DOHH2 (cell line): Measurements from ENCODE around the gene RASA2.

Experiments used
- H3F3A ChIP-seq: fragments of 200-600 bp; sonication (generic), shearing (Covaris generic); 2 replicates; pipeline ENCODE4 v1.6.0; 2016; ENCODE audit warnings: antibody characterized with exemption, mild to moderate bottlenecking; ENCODE audit not compliant: control insufficient read depth, insufficient read depth
- H3K27ac ChIP-seq: fragments of 200-600 bp; sonication (generic); 2 replicates; pipeline ENCODE4 v1.5.1; 2014; ENCODE audit warnings: low read depth, mild to moderate bottlenecking, low read length, moderate library complexity
- H3K27me3 ChIP-seq: fragments of 200-600 bp; sonication (generic); 2 replicates; pipeline ENCODE4 v1.6.1; 2014; ENCODE audit warnings: mild to moderate bottlenecking, low read length, mixed read lengths; ENCODE audit not compliant: control insufficient read depth
- H3K36me3 ChIP-seq: fragments of 200-600 bp; sonication (generic); 2 replicates; pipeline ENCODE4 v1.6.1; 2014; ENCODE audit warnings: mild to moderate bottlenecking, low read length, moderate library complexity, mixed read lengths; ENCODE audit not compliant: control insufficient read depth
- H3K4me1 ChIP-seq: fragments of 200-600 bp; sonication (generic); 2 replicates; pipeline ENCODE4 v1.6.1; 2014; ENCODE audit warnings: mild to moderate bottlenecking, low read length, mixed read lengths; ENCODE audit not compliant: control insufficient read depth
- H3K4me2 ChIP-seq: fragments of 200-600 bp; sonication (generic); 2 replicates; pipeline ENCODE4 v1.6.0; 2014; ENCODE audit warnings: mild to moderate bottlenecking, low read length, moderate library complexity
- H3K4me3 ChIP-seq: fragments of 200-600 bp; sonication (generic); 2 replicates; pipeline ENCODE4 v1.5.1; 2014; ENCODE audit warnings: mild to moderate bottlenecking, low read length, mixed read lengths
- H3K79me2 ChIP-seq: fragments of 200-600 bp; sonication (generic); 2 replicates; pipeline ENCODE4 v1.6.1; 2014; ENCODE audit warnings: mild to moderate bottlenecking, low read length, mixed read lengths; ENCODE audit not compliant: control insufficient read depth
- H3K9me2 ChIP-seq: fragments of 200-600 bp; sonication (generic); replicated peaks from 2 replicates; pipeline ENCODE4 v1.6.1; 2014; ENCODE audit warnings: mild to moderate bottlenecking, low read length, mixed read lengths; ENCODE audit not compliant: control insufficient read depth
- H3K9me3 ChIP-seq: fragments of 200-600 bp; sonication (generic); 2 replicates; pipeline ENCODE4 v1.6.1; 2014; ENCODE audit warnings: antibody characterized with exemption, low read length, mixed read lengths; ENCODE audit not compliant: control insufficient read depth, insufficient read depth
- H4K20me1 ChIP-seq: fragments of 200-600 bp; sonication (generic); 2 replicates; pipeline ENCODE4 v1.6.0; 2014; ENCODE audit warnings: low read depth, mild to moderate bottlenecking, antibody characterized with exemption, low read length, moderate library complexity; ENCODE audit not compliant: control insufficient read depth, insufficient read depth
- CTCF ChIP-seq: fragments of 200-600 bp; sonication (generic); IDR thresholded peaks from one replicate; pipeline ENCODE4 v1.5.1; 2014; ENCODE audit warnings: antibody characterized with exemption, mild to moderate bottlenecking, low read depth, low read length; ENCODE audit not compliant: poor library complexity, severe bottlenecking
- EZH2phosphoT487 ChIP-seq: fragments of 200-600 bp; sonication (generic); IDR thresholded peaks from 2 replicates; pipeline ENCODE4 v1.6.1; 2017; ENCODE audit warnings: borderline replicate concordance, mild to moderate bottlenecking, antibody characterized with exemption, low read length, moderate library complexity, mixed read lengths

The RASA2 gene

GRCh38 chr3:141618103-141618910 lies 131.5 kb downstream of the RASA2 start:
- no peaks in the 10 kb centered on the region for H3K9me2 ChIP-seq
- no peaks in the 10 kb centered on the region for H3K79me2 ChIP-seq
- TF ChIP-seq EZH2phosphoT487 (no peak), CTCF (no peak)
- H4K20me1 ChIP-seq, result no peaks in the 10 kb centered on the region
- H3K4me3 ChIP-seq, result no peak overlapping the region
- H3K27me3 ChIP-seq, result no peaks in the 10 kb centered on the region
- no peak overlapping the region for H3K27ac ChIP-seq
- H3K4me1 ChIP-seq, result no peaks in the 10 kb centered on the region
- H3F3A ChIP-seq, result no peaks in the 10 kb centered on the region
- no peak overlapping the region for H3K4me2 ChIP-seq
- H3K36me3 ChIP-seq, result peaks cover 4% of the 10 kb centered on the region; the same call in 1 of the 2 replicates
- no peaks in the 10 kb centered on the region for H3K9me3 ChIP-seq

- Histone ChIP-seq H3K4me3 (no peak overlapping the region), H3F3A (no peaks in the 10 kb centered on the region), H3K9me3 (no peaks in the 10 kb centered on the region), H3K9me2 (no peaks in the 10 kb centered on the region), H4K20me1 (no peaks in the 10 kb centered on the region), H3K36me3 (0 out of 2 replicates have a peak, but pooled peaks cover 3% of the 10 kb centered on the region), H3K27me3 (no peaks in the 10 kb centered on the region), H3K4me2 (no peak overlapping the region), H3K27ac (no peak overlapping the region), H3K4me1 (no peaks in the 10 kb centered on the region), H3K79me2 (no peaks in the 10 kb centered on the region)
- no peak for TF ChIP-seq CTCF
- no peak for TF ChIP-seq EZH2phosphoT487
Observed at GRCh38 chr3:141618938-141619337, 132.1 kb downstream of the RASA2 start.

- no peak overlapping the region for H3K4me3 ChIP-seq
- no peaks in the 10 kb centered on the region for H3K9me2 ChIP-seq
- TF ChIP-seq CTCF (no peak), EZH2phosphoT487 (no peak)
Observed at GRCh38 chr3:141619450-141619849, 132.6 kb downstream of the RASA2 start.

More at GRCh38 chr3:141619450-141619849, 132.6 kb downstream of the RASA2 start:
- Histone ChIP-seq H3K79me2 (no peaks in the 10 kb centered on the region), H3K4me1 (no peaks in the 10 kb centered on the region), H3K4me2 (no peak overlapping the region), H3F3A (no peaks in the 10 kb centered on the region), H4K20me1 (no peaks in the 10 kb centered on the region), H3K9me3 (no peaks in the 10 kb centered on the region), H3K36me3 (0 out of 2 replicates have a peak, but pooled peaks cover 3% of the 10 kb centered on the region), H3K27me3 (no peaks in the 10 kb centered on the region), H3K27ac (no peak overlapping the region)
